HG03575 (cell line): Measurements from ENCODE around the gene SCAF4.
A peak's percentile ranks its signal among the peaks of the same experiment; 100 is the strongest.
"Not testable (repeated sequence)": the region's sequence is repeated elsewhere in the genome, so short reads cannot be mapped to it uniquely, and the experiment has no call there.

Experiments used
- ATAC-seq: cut with Tn5 transposase; IDR thresholded peaks from one replicate; pipeline ENCODE4 v1.9.1; 2021; ENCODE audit not compliant: unreplicated experiment, insufficient number of reproducible peaks, low FRiP score; ENCODE audit errors: extremely low read depth

SCAF4 gene, protein sequence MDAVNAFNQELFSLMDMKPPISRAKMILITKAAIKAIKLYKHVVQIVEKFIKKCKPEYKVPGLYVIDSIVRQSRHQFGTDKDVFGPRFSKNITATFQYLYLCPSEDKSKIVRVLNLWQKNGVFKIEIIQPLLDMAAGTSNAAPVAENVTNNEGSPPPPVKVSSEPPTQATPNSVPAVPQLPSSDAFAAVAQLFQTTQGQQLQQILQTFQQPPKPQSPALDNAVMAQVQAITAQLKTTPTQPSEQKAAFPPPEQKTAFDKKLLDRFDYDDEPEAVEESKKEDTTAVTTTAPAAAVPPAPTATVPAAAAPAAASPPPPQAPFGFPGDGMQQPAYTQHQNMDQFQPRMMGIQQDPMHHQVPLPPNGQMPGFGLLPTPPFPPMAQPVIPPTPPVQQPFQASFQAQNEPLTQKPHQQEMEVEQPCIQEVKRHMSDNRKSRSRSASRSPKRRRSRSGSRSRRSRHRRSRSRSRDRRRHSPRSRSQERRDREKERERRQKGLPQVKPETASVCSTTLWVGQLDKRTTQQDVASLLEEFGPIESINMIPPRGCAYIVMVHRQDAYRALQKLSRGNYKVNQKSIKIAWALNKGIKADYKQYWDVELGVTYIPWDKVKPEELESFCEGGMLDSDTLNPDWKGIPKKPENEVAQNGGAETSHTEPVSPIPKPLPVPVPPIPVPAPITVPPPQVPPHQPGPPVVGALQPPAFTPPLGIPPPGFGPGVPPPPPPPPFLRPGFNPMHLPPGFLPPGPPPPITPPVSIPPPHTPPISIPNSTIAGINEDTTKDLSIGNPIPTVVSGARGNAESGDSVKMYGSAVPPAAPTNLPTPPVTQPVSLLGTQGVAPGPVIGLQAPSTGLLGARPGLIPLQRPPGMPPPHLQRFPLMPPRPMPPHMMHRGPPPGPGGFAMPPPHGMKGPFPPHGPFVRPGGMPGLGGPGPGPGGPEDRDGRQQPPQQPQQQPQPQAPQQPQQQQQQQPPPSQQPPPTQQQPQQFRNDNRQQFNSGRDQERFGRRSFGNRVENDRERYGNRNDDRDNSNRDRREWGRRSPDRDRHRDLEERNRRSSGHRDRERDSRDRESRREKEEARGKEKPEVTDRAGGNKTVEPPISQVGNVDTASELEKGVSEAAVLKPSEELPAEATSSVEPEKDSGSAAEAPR

DNA sequence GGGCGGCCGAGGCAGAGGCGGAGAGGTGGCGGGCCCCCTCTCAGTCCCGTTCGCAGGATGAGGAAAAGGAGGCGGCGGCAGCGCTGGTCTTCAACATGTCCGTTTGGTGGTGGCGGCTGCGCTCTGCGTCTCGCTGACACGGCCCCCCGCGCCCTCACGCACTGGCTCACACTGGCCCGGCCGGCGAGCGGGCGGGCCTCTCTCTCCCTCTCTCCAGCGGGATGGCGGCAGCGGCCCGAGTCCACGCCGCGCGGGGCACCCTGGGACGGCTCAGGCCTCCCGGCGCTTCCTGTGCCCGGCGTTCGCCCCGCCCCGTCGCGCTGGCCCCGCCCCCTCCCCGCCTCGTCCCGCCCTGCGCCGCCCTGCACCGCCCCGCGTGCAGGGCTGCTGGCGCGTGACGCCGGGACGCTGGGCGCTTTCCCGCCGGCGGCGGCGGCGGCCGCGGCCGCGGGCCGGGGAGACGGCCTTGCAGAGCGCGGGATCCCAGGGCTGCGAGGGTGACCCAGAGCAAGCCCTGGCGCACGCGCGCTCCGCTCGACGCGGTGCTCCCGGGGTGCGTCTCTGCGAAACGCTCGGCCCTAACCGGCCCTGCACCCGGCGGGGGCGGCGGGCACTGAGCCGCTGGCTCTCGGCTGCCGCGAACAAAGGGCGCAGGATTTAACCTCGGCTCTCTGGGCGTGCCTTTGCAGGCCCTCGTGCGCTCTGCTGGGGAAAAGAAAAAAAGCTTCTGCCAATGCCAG, at the start of gene SCAF4:
Gene SCAF4 (minus strand): TSS at position 262 of the 740 bp plus-strand sequence. CDS start 426 bp downstream, outside the sequence.
- ATAC-seq = peak; percentile 33

DNA sequence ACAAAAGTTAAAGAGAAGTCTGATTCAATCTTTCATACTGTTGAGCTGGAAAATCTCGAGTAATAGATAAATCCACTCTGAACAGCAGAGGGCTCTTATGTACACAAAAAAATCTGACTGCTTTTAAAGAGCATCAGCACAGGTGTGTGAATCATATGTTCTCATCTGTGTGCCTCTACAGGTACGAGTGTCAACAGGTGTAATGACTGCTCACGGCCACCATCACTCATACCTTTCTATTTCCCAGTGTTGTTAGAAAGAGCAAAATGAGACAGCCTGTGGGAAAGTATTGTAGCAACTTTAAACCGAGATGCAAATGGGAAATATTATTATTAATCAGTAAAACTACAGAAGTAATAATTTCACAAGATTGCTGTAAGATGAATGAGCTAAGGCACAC, 49.0 kb upstream of the SCAF4 start:
- no peak for ATAC-seq

DNA sequence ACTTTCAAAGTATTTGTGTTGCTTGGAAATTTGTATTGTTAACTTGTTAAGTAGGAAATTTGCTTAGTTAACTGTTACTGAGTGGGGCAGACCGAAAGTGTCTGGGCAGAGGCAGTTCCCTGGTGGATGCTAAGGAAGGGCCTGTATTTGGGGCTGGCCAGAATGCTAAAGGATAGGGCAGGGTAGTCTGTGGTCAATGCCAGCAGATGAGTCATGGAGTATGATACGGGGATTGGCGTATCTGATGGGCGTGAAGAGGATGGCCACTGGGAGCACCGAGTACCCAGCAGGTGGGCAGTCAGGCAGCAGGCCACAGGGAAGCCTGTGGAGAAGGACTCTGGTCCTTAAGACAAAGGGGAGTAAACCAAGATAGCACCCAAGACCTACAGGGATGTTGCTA, 46.6 kb upstream of the SCAF4 start:
- no peak for ATAC-seq

DNA sequence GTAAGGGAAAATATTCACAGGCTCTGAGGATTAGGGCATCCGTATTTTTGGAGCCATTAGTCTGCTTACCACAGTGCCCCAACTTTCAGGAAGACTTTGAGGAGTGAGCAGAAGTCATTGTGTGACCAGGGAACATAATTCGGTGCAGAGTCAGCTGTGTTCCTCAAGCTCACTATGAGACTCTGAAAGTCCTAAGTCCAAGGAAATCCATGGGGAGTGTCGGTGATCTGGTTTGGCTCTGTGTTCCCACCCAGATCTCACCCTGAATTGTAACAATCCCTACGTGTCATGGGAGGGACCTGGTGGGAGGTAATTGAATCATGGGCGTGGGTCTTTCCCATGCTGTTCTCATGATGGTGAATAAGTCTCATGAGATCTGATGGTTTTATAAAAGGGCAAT, 45.9 kb upstream of the SCAF4 start:
- ATAC-seq = no peak

DNA sequence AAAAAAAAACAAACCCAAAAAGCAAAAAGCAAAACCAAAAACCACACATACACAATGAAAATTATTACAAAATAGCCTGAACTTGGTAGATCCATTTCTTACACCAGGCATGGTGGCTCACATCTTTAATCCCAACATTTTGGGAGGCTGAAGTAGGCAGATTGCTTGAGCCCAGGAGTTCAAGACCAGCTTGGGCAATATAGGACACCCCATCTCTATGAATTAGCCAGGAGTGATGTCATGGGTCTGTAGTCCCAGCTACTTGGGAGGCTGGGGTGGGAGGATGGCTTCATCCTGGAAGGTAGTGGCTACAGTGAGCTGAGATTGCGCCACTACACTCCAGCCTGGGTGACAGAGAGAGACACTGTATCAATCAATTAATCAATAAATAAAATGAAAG, 42.1 kb upstream of the SCAF4 start:
- no peak for ATAC-seq

DNA sequence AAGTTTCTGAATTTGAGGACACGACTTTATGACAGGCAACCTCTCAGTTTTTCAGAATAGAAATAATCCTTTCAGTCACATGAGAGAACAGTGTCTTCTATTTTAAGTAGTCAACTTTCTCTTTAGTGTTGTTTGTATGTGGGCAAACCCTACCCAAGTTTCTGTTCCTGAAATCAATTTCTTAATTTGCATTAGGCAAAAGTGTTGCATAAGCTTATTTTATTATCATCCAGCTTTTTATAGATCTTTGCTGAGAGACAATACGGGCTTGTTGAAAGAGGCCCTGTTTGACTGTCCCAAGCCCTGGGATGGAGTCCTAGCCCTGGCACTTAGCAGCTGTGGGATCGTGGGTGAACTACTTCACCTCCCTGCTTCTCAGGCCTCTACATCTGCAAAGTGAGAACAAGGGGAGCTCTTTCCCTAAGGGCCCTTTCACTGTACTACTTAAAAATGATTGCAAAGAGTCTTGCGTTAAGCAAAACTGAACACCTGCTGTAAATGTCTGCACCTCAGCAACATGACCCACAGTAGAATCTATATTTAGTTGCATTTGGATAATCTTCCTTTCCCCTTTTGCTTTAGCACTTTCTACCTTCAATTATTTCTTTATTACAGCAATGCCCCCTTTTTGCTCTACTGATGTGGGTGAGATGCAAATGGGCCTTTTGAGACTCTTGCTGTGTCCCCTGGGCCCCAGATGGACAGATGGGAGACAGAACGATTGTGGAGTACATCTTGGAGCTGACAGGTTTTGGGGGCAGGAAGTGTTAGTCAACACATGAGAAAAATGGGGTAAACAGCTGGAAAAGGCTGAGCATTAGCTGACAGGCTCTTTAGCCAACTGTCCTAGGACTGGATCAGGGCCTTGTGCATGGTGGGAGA, 41.0 kb upstream of the SCAF4 start:
- ATAC-seq = peak; percentile 87

DNA sequence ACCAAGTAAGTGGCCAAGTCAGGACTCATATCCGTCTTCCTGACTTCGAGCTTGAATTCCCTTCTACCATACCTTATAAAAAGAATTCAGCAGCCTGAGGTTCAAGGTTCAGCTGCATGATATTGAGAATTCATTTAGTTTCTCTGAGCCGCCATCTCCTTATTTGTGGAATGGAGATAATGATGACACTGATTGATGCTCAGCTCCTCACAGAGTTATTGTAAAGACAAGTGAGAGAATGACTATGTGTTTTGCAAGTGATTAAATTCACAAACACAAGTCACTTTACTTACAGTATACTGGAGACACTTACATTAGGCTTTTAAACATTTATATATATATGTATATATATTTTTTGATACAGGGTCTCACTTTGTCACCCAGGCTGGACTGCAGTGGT, 39.8 kb upstream of the SCAF4 start:
- ATAC-seq = no peak

DNA sequence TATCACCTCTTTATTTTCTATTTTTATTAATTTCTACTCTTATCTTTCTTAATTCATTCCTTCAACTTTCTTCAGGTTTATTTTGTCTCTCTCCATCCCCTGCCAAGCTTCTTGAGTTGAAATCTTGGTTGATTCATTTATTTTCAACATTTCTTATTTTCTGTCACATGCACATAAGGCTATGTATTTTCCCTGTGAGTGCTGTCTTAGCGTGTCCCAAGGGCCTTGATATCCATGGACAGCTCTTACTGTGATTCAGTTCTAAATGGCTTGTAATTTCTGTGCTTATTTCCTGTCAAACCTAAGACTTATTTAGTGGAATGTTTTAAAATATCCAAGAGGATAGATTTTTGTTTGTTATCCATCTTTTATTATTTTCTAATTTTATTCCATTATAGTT, 36.8 kb upstream of the SCAF4 start:
- ATAC-seq = no peak

DNA sequence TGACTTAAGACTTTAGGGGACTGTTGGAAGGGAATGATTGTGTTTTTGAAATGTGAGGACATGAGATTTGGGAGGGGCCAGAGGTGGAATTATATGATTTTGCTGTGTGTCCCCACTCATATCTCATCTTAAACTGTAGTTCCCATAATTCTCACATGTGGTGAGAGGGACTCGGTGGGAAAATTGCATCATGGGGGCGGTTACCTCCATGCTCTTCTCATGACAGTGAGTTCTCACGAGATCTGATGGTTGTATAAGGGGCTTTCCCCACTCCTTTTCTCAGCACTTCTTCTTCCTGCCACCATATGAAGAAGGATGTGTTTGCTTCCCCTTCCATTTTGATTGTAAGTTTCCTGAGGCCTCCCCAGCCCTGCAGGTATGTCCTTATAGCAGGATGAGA, 35.0 kb upstream of the SCAF4 start:
- ATAC-seq = no peak

DNA sequence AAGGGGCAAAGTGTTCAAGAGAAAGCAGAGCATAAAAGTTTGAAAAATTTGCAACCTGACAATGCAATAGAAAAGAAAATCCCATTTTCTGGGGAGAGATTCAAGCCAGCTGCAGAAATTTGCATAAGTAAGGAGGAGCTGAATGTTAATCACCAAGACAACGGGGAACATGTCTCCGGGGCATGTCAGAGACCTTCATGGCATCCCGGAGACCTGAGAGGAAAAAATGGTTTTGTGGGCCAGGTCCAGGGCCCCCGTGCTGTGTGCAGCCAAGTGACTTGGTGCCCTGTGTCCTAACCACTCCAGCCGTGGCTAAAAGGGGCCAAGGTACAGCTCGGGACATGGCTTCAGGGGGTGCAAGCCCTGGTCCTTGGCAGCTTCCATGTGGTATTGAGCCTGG, 33.9 kb upstream of the SCAF4 start:
- ATAC-seq = not testable (repeated sequence)

DNA sequence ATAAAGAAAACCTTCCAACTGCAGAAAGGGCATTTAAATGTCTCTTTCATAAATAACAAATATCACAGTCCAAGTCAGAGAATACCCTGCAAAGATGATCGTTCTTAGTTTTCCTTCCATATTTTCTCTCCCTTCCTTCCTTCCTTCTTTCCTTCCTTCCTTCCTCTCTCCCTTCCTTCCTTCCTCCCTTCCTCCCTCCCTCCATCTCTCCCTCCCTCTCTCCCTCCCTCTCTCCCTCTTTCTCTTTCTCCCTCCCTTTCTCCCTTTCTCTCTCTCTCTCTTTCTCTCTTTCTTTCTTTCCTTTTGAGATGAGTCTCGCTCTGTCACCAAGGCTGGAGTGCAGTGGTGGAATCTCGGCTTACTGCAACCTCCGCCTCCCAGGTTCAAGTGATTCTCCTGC, 29.0 kb upstream of the SCAF4 start:
- ATAC-seq = no peak

DNA sequence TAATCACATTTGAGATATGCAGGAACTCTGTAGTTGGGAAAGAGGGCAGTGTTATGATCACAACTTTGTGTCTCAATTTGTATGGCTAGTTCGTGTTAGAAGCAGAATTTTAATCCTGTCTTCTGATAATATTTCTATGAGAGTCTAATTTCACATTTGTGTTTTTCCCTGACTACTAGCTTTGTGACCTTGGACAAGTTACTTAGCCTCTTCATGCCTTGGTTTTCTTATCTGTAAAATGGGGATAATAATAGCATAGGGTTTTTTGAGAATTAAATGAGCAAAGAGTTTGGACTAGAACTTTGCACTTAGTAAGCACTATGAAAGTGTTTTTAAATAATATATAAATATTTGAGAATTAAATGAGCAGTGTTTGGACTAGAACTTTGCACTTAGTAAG, 24.9 kb upstream of the SCAF4 start:
- ATAC-seq = no peak

DNA sequence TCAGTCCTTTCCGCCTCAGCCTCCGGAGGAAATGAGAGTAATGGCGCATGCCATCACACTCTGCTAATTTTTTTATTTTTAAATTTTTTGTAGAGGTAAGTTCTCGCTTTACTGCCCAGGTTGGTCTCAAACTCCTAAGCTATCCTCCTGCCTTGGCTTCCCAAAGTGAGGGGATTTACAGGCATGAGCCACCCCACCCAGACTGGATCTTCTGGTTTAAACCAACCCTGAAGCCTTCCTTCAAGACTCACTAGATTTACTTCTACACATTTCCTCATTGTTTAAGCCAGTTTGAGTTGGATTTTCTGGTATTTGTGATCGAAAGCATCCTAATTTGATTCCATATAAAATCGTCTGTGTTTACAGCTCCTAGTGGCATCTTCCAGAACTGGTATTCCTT, 23.1 kb upstream of the SCAF4 start:
- no peak for ATAC-seq

DNA sequence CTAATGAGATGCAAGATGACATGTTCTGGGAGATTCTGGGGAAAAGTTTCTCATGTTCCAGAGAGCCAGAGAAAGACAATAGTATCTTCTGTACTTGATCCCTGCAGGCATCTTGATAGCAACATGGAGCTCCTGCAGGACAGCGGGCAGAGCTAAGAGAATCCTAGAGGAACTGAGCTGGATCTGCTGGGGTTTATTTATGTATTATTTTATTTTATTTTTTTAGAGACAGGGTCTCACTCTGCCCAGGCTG, 22.7 kb upstream of the SCAF4 start:
- ATAC-seq = no peak

DNA sequence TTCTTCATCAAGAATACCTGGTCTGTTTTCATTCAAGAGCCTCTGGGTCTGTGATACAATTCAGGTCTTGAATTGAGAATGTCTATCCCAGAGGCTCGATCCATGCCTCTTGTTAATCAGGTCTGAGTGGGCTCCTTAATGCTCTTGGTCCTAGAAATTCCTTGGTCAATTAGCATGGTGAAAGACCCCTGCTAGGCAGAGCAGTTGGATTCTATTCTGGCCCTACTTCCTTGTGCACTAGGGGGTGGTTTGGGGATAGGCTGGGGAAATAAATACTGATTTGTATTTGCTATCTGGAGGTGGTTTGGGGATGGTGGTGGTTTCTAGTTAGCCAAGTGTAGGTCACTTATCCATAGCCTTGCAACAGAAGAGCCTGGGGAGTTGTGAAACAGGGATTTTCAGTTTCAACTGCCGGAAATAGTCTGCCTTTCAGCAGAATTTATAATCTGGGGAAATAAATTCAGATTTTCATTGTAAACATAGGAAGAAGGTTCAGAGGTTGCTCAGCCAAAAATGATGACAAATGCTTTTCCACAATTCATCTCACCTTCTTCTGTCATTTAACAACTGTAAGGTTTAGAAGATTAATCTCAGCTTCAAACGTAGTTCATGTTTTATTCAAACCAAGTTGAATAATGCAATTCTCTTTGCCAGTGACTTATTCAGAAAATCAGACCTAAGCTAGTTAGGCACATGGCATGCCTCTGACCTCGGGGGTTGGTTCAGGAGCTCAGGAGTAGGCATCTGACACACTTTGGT, 22.2 kb upstream of the SCAF4 start:
- no peak for ATAC-seq

DNA sequence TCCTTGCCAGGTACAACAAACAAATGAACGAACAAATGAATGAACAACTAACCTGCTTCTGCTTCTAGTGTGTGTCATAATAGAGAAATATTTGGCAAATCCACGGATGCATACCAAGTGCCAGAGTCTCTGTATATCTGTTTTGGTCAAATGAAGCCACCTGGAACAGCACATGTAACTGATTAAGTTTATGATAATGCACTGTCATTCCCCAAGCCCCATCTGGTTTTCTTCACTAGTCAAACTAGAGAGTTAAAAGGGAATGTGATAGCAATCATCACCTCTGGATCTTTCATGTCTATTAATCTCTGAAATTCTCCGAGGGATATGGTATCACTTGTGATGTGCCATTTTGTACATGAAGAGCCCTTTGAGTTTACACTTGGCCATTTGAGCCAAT, 21.0 kb upstream of the SCAF4 start:
- ATAC-seq = no peak

DNA sequence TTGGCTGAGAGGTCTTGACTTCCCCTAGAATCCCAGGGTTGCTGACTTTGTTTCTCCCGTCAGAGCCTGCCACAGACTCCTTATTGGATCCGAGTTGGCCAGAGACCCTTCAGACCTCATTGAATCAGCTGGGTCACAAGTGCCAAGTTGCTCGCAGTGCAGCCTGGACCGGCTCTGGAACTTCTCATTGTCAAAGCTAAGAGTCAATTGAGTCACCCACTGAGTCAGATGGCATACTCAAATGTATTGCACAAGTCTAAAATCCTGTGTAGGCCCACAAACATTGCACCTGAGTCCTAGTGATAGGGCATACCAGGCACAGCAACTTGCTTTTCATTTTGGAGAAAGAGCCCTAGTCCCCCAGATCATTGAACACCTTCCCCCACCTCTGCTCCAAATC, 20.4 kb upstream of the SCAF4 start:
- ATAC-seq = no peak

DNA sequence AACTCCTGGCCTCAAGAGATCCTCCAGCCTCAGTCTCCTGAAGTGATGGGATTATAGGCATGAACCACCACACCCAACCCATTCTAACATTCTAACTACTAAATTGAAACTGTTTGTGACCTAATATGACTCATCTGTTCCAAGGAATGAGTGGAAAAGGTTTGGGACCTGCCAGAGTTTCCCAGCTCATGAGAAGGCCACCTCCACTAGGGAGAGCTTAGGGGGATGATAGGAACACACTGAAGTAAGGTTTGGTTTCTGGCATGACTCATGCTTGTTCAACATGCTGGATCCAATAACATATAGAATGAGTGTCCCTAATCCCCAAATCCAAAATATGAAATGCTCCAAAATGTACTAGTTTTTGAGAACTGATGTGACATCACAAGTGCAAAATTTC, 18.9 kb upstream of the SCAF4 start:
- ATAC-seq = no peak
